ENCODE data around the gene OSBPL2.

Gene OSBPL2

GRCh38 chr20:62291251-62292066, 53.1 kb downstream of the OSBPL2 start:
- in situ Hi-C loops (cut with HindIII; ENCODE audit: low pct_unique_long_range_greater_than_20kb, low sequenced_read_pairs), result no loop called here

GRCh38 chr20:62292108-62292507, 53.8 kb downstream of the OSBPL2 start:
- DNase-seq (ENCODE audit: low read depth in 1 of 2, low spot score in 1 of 2), result no peak
- no peak for TF ChIP-seq JUND (IDR thresholded peaks at IDR 0.05; ENCODE audit: low read depth)
- in situ Hi-C loops (cut with HindIII; ENCODE audit: low pct_unique_long_range_greater_than_20kb, low sequenced_read_pairs), result no loop called here

More at GRCh38 chr20:62291251-62292066, 53.1 kb downstream of the OSBPL2 start:
- TF ChIP-seq JUND (IDR thresholded peaks at IDR 0.05; ENCODE audit: low read depth), result no peak
- no peak for DNase-seq (ENCODE audit: low read depth in 1 of 2, low spot score in 1 of 2)

- no peak for DNase-seq (ENCODE audit: low read depth in 1 of 2, low spot score in 1 of 2)
- in situ Hi-C loops (cut with HindIII; ENCODE audit: low pct_unique_long_range_greater_than_20kb, low sequenced_read_pairs), result no loop called here
- TF ChIP-seq JUND (IDR thresholded peaks at IDR 0.05; ENCODE audit: low read depth), result no peak
These were observed 54.9 kb downstream of the OSBPL2 start for GRCh38 chr20:62293111-62293784.

- in situ Hi-C loops (cut with HindIII; ENCODE audit: low pct_unique_long_range_greater_than_20kb, low sequenced_read_pairs), result no loop called here
- no peak for TF ChIP-seq JUND (IDR thresholded peaks at IDR 0.05; ENCODE audit: low read depth)
These were observed 55.6 kb downstream of the OSBPL2 start for GRCh38 chr20:62293946-62294345.

GRCh38 chr20:62294516-62294915, 56.2 kb downstream of the OSBPL2 start:
- TF ChIP-seq JUND (IDR thresholded peaks at IDR 0.05; ENCODE audit: low read depth), result no peak
- no peak for DNase-seq (ENCODE audit: low read depth in 1 of 2, low spot score in 1 of 2)
- in situ Hi-C loops (cut with HindIII; ENCODE audit: low pct_unique_long_range_greater_than_20kb, low sequenced_read_pairs), result no loop called here

More at GRCh38 chr20:62293946-62294345, 55.6 kb downstream of the OSBPL2 start:
- DNase-seq (ENCODE audit: low read depth in 1 of 2, low spot score in 1 of 2), result no peak

- no peak for DNase-seq (ENCODE audit: low read depth in 1 of 2, low spot score in 1 of 2)
- no peak for TF ChIP-seq JUND (IDR thresholded peaks at IDR 0.05; ENCODE audit: low read depth)
- in situ Hi-C loops (cut with HindIII; ENCODE audit: low pct_unique_long_range_greater_than_20kb, low sequenced_read_pairs), result no loop called here
These were observed 58.6 kb downstream of the OSBPL2 start for GRCh38 chr20:62296724-62297448.

GRCh38 chr20:62297449-62298227, 59.3 kb downstream of the OSBPL2 start:
- DNase-seq (ENCODE audit: low read depth in 1 of 2, low spot score in 1 of 2), result peak in 1 of 2 experiments; percentile 76
- TF ChIP-seq JUND (IDR thresholded peaks at IDR 0.05; ENCODE audit: low read depth), result no peak
- in situ Hi-C loops (cut with HindIII; ENCODE audit: low pct_unique_long_range_greater_than_20kb, low sequenced_read_pairs), result no loop called here

- in situ Hi-C loops (cut with HindIII; ENCODE audit: low pct_unique_long_range_greater_than_20kb, low sequenced_read_pairs), result no loop called here
- no peak for DNase-seq (ENCODE audit: low read depth in 1 of 2, low spot score in 1 of 2)
- TF ChIP-seq JUND (IDR thresholded peaks at IDR 0.05; ENCODE audit: low read depth), result no peak
These were observed 60.4 kb downstream of the OSBPL2 start for GRCh38 chr20:62298577-62299249.

- in situ Hi-C loops (cut with HindIII; ENCODE audit: low pct_unique_long_range_greater_than_20kb, low sequenced_read_pairs), result no loop called here
- no peak for DNase-seq (ENCODE audit: low read depth in 1 of 2, low spot score in 1 of 2)
- no peak for TF ChIP-seq JUND (IDR thresholded peaks at IDR 0.05; ENCODE audit: low read depth)
These were observed 61.4 kb downstream of the OSBPL2 start for GRCh38 chr20:62299666-62300236.

- in situ Hi-C loops (cut with HindIII; ENCODE audit: low pct_unique_long_range_greater_than_20kb, low sequenced_read_pairs), result no loop called here
- TF ChIP-seq JUND (IDR thresholded peaks at IDR 0.05; ENCODE audit: low read depth), result no peak
These were observed 62.0 kb downstream of the OSBPL2 start for GRCh38 chr20:62300319-62300718.

GRCh38 chr20:62301111-62301668, 62.9 kb downstream of the OSBPL2 start:
- in situ Hi-C loops (cut with HindIII; ENCODE audit: low pct_unique_long_range_greater_than_20kb, low sequenced_read_pairs), result no loop called here
- no peak for TF ChIP-seq JUND (IDR thresholded peaks at IDR 0.05; ENCODE audit: low read depth)
- no peak for DNase-seq (ENCODE audit: low read depth in 1 of 2, low spot score in 1 of 2)

More at GRCh38 chr20:62300319-62300718, 62.0 kb downstream of the OSBPL2 start:
- no peak for DNase-seq (ENCODE audit: low read depth in 1 of 2, low spot score in 1 of 2)

Data from T47D (cell line).